SHP77 treated with DMSO at 0.1 percent for 48 hours (cell line): ENCODE data around the gene IL15.
"Not testable (repeated sequence)": the region's sequence is repeated elsewhere in the genome, so short reads cannot be mapped to it uniquely, and the experiment has no call there.

Experiments
- DNase-seq: peaks from one replicate; lab custom pipeline; 2025; lab: John Stamatoyannopoulos, UW

IL15 gene

DNA sequence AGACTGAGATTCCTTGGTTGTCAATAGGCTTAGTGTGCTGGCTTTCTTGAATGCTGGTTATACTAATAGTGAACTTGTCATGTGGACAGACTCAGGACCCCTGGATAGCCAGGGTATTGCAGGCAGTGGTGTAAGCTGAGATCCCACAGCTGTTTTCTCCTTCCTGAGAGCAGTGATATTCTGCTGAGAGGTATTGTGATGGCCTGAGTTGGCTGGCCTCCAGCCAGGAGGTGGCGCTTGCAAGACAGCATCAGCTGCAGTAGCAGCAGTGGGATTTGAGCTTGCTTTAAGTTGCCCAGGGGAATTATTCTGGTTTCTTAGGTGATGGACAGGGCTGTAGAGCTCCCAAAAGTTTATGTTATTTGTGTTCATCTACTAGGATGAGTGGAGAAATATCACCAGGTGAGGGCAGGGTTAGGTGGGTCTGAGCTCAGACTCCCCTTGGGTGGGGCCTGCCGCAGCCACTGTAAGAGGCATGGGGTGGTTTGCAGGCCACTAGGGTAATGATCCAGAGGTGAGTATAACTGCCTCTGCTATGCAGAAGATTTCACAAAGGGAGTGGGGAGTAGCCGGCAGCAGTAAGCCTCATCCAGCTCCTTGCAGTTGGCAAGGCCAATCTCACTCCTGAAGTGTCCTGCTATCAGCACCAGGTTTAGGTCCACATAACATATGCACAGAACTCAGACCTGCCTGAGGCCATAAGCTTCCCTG lies 66.2 kb downstream of the IL15 start:
- DNase-seq: no peak

DNA sequence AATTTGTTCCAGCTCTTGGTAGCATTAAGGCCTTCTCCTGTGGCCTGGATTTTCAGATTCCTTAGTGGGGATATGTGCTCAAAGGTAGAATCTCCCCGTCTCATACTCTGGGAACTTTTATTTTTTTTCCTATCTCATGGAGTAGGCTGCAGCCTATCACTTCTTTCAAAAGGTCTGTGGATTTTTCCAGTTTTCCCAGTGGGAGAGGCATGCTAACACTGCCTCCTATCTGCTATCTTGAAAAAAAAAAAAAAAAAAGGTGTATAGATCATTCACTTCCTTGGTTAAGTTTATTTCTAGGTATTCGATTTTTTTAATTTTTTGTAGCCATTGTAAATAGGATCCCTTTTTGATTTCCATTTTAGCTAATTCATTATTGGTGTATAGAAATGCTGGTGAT lies 67.1 kb downstream of the IL15 start:
- no peak for DNase-seq

- no peak for DNase-seq
Observed at GRCh38 chr4:141705048-141705746, 68.8 kb downstream of the IL15 start.

GRCh38 chr4:141705747-141706377 lies 69.5 kb downstream of the IL15 start:
- no peak for DNase-seq

GRCh38 chr4:141706445-141706844 lies 70.1 kb downstream of the IL15 start:
- no peak for DNase-seq

- no peak for DNase-seq
Observed at GRCh38 chr4:141711211-141711610, 74.8 kb downstream of the IL15 start.

DNA sequence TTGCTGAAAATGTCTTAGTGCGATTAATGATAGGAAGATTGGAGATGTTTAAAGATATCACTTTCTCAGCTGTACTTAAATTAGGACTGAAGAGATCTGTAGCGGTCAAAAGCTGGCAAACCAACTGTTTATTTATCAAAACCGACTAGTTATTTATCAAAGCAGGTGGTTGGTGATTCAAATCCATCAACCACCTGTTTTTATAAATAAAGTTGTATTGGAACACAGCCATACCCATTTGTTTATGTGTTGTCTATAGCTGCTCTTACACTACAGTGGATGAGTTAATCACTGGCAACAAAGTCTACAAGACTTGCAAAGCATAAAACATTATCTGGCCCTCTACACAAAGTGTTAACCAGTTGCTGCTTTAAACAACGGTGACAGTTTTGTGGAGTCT lies 76.8 kb downstream of the IL15 start:
- DNase-seq: no peak

DNA sequence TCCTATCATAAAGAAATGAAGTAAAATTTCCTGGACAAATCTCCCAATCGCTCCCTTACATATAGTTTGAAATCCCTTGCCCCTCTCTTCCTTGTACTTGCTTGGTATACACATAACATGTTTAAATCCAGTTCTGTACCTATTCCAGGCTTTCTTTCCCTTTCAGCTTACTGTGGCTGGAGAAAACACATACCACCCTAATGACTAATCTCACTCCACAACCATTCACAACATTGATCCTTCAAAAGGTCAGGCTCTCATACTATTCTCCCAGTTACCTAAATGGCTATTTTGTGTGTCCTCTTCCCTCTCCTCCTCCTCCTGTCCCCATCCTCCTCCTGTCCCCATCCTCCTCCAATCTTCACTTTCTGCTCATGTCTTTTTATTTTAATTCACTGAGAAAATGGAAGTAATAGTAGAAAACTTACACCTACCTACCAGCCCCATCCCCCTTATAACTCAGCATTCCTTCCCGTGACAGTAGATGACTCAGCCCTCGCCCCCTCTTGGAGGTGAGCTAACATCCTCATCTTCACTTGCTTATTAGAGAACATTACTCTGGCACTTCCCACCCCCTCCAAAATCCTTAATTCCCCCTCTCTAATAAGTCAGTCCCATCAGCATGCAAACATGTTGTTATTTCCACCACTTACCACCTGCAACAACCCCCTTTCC lies 77.5 kb downstream of the IL15 start:
- no peak for DNase-seq

GRCh38 chr4:141719585-141719984 lies 83.2 kb downstream of the IL15 start:
- no peak for DNase-seq

GRCh38 chr4:141721174-141721573 lies 84.8 kb downstream of the IL15 start:
- no peak for DNase-seq

GRCh38 chr4:141724646-141725045 lies 88.3 kb downstream of the IL15 start:
- DNase-seq: no peak

- no peak for DNase-seq
Observed at GRCh38 chr4:141727420-141727819, 91.0 kb downstream of the IL15 start.

GRCh38 chr4:141730805-141731204 lies 94.4 kb downstream of the IL15 start:
- DNase-seq: no peak

DNA sequence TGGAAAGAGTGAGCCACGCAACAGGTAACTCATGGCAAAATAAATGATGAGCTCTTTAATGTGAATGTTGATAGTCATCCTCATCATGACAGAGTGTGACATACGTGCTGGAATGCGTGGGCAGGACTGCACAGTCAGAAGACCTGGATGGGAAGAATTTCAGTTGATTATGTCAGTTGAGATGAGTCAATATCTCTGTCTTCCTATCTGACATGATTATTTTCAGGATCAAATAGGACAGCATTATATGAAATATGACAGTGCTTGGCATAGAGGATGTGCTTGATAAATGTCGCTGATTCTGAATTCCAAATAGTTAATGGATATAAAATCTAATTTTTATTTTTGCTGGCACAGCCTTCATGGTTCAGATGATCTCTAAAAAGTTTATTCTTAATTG lies 95.1 kb downstream of the IL15 start:
- no peak for DNase-seq

- no peak for DNase-seq
Observed at GRCh38 chr4:141739636-141740035, 103.3 kb downstream of the IL15 start.

GRCh38 chr4:141746026-141746425 lies 109.6 kb downstream of the IL15 start:
- no peak for DNase-seq

DNA sequence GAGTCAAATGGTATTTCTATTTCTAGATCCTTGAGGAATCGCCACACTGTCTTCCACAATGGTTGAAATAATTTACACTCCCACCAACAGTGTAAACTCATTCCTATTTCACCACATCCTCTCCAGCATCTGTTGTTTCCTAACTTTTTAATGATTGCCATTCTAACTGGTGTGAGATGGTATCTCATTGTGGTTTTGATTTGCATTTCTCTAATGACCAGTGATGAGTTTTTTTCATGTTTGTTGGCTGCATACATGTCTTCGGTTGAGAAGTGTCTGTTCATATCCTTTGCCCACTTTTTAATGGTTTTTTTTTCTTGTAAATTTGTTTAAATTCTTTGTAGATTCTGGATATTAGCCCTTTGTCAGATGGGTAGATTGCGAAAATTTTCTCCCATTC lies 115.4 kb downstream of the IL15 start:
- not testable (repeated sequence) for DNase-seq

- DNase-seq: no peak
Observed at GRCh38 chr4:141757287-141757686, 120.9 kb downstream of the IL15 start.

DNA sequence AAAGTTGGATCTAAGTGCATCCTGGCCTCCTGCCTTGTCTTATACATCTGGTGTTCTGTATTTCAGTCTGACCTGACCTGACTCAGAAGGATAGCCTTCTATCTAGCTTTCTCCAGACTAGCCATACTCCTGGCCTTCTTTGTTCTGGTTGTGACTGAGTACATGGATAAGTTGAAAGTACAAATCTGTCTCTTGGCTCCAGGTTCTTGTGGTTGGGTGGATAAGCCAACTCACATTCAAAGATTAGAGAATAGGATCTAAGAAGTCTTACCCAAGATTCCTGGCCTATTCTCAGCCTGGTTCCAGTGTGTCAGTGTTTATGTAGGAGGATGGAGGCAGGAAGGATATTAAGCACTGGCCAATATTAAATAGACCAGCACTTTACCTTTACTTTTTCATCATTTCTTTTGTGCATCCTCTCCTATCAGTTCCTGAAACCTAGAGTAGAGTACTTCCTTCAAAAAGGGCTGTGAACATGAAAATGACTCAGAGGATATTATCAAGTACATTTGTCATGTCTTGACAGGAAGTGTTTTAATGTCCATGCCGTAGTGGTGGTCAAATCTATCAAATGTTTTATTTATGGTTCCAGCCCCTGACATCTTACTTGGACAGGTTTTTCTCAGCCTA lies 123.5 kb downstream of the IL15 start:
- DNase-seq: no peak

DNA sequence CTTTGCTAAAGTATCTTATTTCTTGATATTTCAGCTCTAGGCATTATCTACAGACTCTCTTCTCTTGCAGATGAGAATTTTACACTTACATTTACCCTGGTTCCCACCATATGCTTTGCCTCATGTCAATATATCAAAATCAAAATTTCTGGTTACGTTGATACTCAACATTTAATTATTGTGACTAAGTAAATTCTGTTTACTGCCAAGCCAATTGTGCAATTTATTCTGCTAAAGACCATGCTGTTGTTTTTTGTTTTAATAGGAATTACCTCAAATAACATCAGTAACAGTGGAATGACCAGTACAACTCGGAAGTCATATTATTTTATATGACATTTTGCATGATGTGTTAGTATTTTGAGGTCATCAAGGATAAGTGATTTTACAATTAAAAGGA lies 125.5 kb downstream of the IL15 start:
- no peak for DNase-seq

DNA sequence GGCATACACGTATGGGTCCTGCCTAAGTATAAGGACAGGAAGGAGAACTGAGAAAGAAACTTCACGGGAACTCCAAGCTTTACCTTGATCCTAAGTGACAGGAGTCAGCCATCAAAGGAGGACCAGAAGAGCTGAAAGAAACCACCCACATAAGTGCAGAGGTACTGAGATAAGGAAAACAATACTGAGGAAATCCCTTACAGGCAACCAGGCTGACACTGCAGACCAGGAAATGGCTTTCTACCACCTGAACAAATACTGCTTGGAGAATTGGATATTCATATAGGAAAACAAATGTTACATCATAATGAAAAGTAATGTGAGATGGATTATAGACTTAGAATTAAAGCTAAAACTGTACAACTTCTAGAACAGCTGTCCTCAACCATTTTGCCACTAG lies 127.0 kb downstream of the IL15 start:
- no peak for DNase-seq

DNA sequence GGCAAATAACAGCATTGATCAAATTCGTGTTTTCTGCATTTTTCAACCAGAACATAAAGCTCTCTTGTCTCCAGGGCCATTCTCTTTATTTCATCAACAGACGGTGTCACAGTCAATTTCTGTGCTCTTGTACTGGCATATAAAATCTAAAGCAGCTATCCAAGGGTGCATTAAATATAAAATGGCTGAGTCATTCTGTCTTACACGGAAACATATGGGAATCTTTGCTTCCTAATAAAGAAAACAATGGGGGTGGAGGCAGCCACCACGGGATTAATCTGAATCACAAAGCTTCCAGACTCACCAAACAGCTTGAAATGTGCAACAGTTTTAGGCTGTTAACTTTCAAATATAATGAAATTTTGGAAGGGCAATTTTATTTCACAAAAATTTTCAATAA lies 132.6 kb downstream of the IL15 start:
- no peak for DNase-seq
